Measurements from ENCODE around the gene MED27. TPM values are rescaled to one million over a fixed set of nuclear protein-coding genes. Genes with fewer than 3 reads are reported as not detected.

The MED27 gene
- total and polyA plus RNA-seq, 2 of the 4 experiments (the other 2 are of a cell fraction), result 50.2 to 63.4 TPM

DNA sequence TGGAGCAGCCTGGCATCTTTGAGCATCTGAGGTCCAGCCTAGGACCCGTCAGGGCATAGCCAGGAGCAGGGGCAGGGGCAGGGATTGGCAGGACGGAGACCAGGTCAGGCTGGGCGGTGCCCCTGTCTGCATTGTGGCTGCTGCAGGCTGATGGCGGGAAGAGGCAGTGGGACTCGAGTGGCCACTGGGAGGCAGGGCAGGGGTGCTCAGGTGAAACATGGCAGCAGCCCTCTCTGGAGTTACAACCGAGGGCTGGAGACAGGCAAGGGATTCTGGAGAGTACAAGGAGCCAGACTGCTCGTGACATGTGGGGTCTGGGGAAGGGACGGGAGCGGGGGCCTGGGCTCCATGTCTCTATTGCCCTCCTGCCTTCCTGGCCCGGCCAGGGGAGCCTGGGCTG, 242.4 kb downstream of the MED27 start:
- Histone ChIP-seq H3K18ac (ENCODE audit: low read depth, low read length) (no peak overlapping the region), H2BK15ac (ENCODE audit: low read depth, low read length) (no peak overlapping the region), H4K91ac (ENCODE audit: insufficient read depth, low read depth, low read length) (no peak overlapping the region), H3K4me1 (ENCODE audit: control insufficient read depth, insufficient read depth, low read length) (no peaks in the 10 kb centered on the region), H2AK9ac (replicated peaks; ENCODE audit: low read depth, low read length, poor library complexity) (peak overlapping the region; percentile 26), H3K4me3 (ENCODE audit: insufficient read depth, low read depth, low read length) (no peak overlapping the region), H2BK120ac (ENCODE audit: low read depth, low read length) (no peak overlapping the region), H3K14ac (replicated peaks; ENCODE audit: low read depth, low read length) (no peak overlapping the region), H3K56ac (ENCODE audit: extremely low read depth, insufficient read depth, low read length) (no peak overlapping the region), H4K20me1 (ENCODE audit: insufficient read depth, low read length) (peaks cover 11% of the 10 kb centered on the region; the same call in 1 of the 2 replicates), H4K5ac (ENCODE audit: low read depth, low read length) (no peak overlapping the region), H3K9ac (ENCODE audit: low read depth, low read length) (no peak overlapping the region), H3K36me3 (ENCODE audit: control insufficient read depth, insufficient read depth, low read length) (no peaks in the 10 kb centered on the region), H3K79me1 (ENCODE audit: low read depth in 1 of 2, low read length in 2 of 2) (no peaks in the 10 kb centered on the region), H2BK20ac (ENCODE audit: low read depth, low read length) (no peak overlapping the region), H4K8ac (ENCODE audit: low read depth in 2 of 2, low read length in 2 of 2) (no peak overlapping the region), H3K9me1 (ENCODE audit: insufficient read depth, low read length) (no peaks in the 10 kb centered on the region), H3K27ac (ENCODE audit: insufficient read depth, low read length) (no peak overlapping the region), H2BK5ac (ENCODE audit: low read depth, low read length, poor library complexity, severe bottlenecking) (no peak overlapping the region), H3K4me2 (ENCODE audit: low read depth, low read length) (no peak overlapping the region), H3K23ac (ENCODE audit: low read depth, low read length) (no peak overlapping the region), H3K27me3 (ENCODE audit: control insufficient read depth, insufficient read depth, low read length) (peaks cover 38% of the 10 kb centered on the region), H2AFZ (replicated peaks; ENCODE audit: low read length, poor library complexity) (no peak overlapping the region), H3K9me3 (ENCODE audit: control insufficient read depth, insufficient read depth, low read length) (peaks cover 15% of the 10 kb centered on the region), H3K4ac (ENCODE audit: low read depth, low read length) (no peak overlapping the region), H2AK5ac (ENCODE audit: low read depth, low read length) (no peak overlapping the region; the same call in 1 of the 2 replicates)
- DNase-seq, result no peak
- ChIA-PET CTCF (no interaction called here), POLR2A (ENCODE audit: unreplicated experiment) (no interaction called here)
- 78% methylated on average over 6 of the region's 10 CpGs; no CpG with 5 or more reads in 1 of the 2 experiments for WGBS, 2 experiments (ENCODE audit: extremely low coverage in 2 of 2, insufficient read length in 1 of 2)
- TF ChIP-seq POLR2A (IDR thresholded peaks at IDR 0.05; ENCODE audit: low read depth, low read length), result no peak
- TF ChIP-seq MAFK (IDR thresholded peaks at IDR 0.05; ENCODE audit: low read depth, low read length), result no peak
- TF ChIP-seq, protein P1, sequence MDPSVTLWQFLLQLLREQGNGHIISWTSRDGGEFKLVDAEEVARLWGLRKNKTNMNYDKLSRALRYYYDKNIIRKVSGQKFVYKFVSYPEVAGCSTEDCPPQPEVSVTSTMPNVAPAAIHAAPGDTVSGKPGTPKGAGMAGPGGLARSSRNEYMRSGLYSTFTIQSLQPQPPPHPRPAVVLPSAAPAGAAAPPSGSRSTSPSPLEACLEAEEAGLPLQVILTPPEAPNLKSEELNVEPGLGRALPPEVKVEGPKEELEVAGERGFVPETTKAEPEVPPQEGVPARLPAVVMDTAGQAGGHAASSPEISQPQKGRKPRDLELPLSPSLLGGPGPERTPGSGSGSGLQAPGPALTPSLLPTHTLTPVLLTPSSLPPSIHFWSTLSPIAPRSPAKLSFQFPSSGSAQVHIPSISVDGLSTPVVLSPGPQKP (IDR thresholded peaks at IDR 0.05; ENCODE audit: borderline replicate concordance, low read depth, low read length), result no peak
- no peak for TF ChIP-seq MAZ (IDR thresholded peaks at IDR 0.05; ENCODE audit: borderline replicate concordance, low read depth, low read length)
- TF ChIP-seq, protein P2, sequence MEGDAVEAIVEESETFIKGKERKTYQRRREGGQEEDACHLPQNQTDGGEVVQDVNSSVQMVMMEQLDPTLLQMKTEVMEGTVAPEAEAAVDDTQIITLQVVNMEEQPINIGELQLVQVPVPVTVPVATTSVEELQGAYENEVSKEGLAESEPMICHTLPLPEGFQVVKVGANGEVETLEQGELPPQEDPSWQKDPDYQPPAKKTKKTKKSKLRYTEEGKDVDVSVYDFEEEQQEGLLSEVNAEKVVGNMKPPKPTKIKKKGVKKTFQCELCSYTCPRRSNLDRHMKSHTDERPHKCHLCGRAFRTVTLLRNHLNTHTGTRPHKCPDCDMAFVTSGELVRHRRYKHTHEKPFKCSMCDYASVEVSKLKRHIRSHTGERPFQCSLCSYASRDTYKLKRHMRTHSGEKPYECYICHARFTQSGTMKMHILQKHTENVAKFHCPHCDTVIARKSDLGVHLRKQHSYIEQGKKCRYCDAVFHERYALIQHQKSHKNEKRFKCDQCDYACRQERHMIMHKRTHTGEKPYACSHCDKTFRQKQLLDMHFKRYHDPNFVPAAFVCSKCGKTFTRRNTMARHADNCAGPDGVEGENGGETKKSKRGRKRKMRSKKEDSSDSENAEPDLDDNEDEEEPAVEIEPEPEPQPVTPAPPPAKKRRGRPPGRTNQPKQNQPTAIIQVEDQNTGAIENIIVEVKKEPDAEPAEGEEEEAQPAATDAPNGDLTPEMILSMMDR (conservative IDR thresholded peaks at IDR 0.05; ENCODE audit: low read depth, low read length), result 0 out of 2 replicates have a peak, but pooled peaks have one; percentile 8
- TF ChIP-seq RFX5 (IDR thresholded peaks at IDR 0.05; ENCODE audit: low read depth, low read length), result no peak
- TF ChIP-seq NFE2L2 (IDR thresholded peaks at IDR 0.05; ENCODE audit: low read depth, low read length), result no peak
- in situ Hi-C loops (cut with MboI; ENCODE audit: low sequenced_read_pairs) (no loop called here), dilution Hi-C loops (cut with HindIII; ENCODE audit: low sequenced_read_pairs, unreplicated experiment) (no loop called here), intact Hi-C loops (cut with micrococcal nuclease) (no loop called here)
- ATAC-seq (ENCODE audit: low read depth), result no peak
- BruUV-seq (replicated peaks), result no TSS peak
